IPS-15b (cell line): ENCODE measurements around the gene MRPL34.
A peak's percentile ranks its signal among the peaks of the same experiment; 100 is the strongest.
"Not testable (repeated sequence)": the region's sequence is repeated elsewhere in the genome, so short reads cannot be mapped to it uniquely, and the experiment has no call there.

Experiments
- H3K27me3 ChIP-seq: one replicate; pipeline ENCODE4 v1.6.1; 2013; ENCODE audit warnings: low read length; ENCODE audit not compliant: control insufficient read depth, insufficient read depth
- H3K36me3 ChIP-seq: one replicate; pipeline ENCODE4 v1.6.1; 2013; ENCODE audit warnings: low read length; ENCODE audit not compliant: control insufficient read depth, insufficient read depth
- H3K4me1 ChIP-seq: one replicate; pipeline ENCODE4 v1.6.1; 2013; ENCODE audit warnings: mild to moderate bottlenecking, low read length; ENCODE audit not compliant: control insufficient read depth, insufficient read depth
- H3K4me3 ChIP-seq: one replicate; pipeline ENCODE4 v1.5.1; 2013; ENCODE audit warnings: low read depth, low read length
- H3K9ac ChIP-seq: one replicate; pipeline ENCODE4 v1.6.1; 2013; ENCODE audit warnings: low read depth, mild to moderate bottlenecking, low read length
- H3K9me3 ChIP-seq: one replicate; pipeline ENCODE4 v1.6.1; 2013; ENCODE audit warnings: mild to moderate bottlenecking, low read length; ENCODE audit not compliant: control insufficient read depth, insufficient read depth

Gene MRPL34

DNA sequence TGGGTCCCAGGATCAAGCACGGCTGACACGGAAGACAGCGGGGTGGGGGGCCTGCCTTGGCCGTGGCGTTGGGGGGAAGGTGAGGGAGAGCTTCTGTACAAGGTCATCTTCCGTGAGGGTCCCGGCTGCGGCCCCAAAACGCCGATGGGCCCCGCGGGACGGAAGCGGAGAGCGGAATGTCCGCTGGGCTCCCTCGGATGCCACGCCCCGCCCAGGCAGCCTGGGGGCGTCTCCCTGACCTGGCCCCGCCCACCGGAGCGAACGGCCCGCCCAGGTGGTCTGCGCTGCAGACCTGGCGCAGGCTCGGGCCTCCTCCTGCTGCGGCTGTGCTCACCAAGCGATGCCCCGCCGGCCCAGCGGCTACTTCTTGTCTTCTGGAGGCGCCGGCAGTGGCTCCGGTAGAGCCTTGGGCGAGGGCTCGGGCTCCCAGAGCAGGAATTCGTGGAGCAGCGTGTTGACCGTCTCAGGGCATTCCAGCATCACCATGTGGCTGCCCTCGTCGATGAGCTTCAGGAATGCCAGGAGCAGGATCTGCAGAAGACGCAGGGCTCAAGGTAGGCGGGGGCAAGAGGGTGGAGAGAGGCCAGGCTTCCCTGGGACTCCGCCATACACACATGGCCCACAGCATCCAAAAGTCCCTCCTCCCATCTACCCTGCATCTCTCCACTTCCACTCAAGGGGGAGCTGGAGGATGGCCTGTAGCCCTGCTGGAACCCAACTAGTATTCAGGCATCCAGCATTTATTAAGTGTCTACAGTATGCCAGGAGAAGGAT, 13.2 kb upstream of the MRPL34 start:
- H3K27me3 ChIP-seq: no peaks in the 10 kb centered on the region
- peak overlapping the region; percentile 37 for H3K9ac ChIP-seq
- H3K9me3 ChIP-seq: no peaks in the 10 kb centered on the region
- H3K4me3 ChIP-seq: peak overlapping the region; percentile 78
- H3K36me3 ChIP-seq: peaks cover 7% of the 10 kb centered on the region
- peaks cover 2% of the 10 kb centered on the region for H3K4me1 ChIP-seq

DNA sequence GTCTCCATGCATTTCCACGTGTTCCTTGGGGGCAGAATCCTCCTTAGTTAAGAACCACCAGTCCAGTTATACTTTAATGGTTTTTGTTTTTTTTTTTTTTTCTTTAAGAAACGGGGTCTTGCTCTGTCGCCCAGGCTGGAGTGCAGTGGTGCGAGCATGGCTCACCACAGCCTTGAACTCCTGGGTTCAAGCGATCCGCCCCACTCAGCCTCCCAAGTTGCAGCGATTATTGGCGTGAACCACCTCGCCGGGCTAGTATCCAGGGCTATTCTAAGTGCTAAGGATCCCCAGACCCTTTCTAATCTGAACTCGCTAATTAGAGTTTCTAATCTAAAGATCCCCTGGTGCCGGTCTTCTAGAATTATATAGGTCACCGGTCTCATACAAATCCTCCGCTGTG, 12.1 kb upstream of the MRPL34 start:
- H3K27me3 ChIP-seq: no peaks in the 10 kb centered on the region
- H3K9ac ChIP-seq: no peak overlapping the region
- no peaks in the 10 kb centered on the region for H3K9me3 ChIP-seq
- peak overlapping the region; percentile 45 for H3K4me3 ChIP-seq
- H3K36me3 ChIP-seq: peaks cover 10% of the 10 kb centered on the region
- peaks cover 2% of the 10 kb centered on the region for H3K4me1 ChIP-seq

DNA sequence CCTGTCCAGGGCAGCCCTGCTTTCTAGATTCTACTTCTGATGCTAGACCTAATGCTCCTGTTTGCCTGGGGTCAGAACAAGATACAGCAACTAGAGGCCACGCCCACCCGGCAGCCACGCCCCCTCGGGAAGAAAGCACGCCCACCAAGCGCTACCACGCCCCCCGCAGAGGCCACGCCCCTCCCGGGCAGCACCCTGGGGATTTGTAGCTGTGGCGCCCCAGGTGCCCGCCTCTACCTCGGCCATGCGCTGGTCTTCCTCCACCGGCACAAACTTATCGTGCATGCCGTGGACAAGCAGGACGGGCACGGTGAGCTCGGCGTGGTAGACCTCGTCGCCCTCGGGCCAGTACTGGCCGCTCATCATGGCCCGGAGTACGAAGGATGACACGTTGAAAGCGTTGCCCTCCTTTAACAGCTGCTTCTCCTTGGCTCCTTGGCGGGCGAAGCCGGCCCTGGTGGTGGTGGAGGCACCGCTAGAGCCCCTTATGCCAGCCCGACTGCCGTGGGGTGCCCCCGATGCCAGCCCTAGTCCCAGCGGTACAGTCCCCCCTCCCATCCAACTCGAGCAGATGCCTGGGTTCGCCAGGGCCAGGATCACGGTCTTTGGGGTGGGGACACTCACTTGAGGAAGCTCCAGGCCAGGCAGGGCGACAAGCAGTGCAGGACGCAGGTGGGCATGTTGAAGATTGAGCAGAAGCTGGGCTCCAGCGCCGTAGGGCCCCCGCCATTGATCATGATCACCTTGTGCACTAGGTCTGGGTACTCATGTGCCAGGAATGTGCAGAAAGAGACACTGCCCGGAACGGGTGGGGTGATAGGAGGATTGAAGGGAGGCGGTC, 11.4 kb upstream of the MRPL34 start:
- H3K36me3 ChIP-seq: peaks cover 10% of the 10 kb centered on the region
- peak overlapping the region; percentile 53 for H3K4me3 ChIP-seq
- no peaks in the 10 kb centered on the region for H3K9me3 ChIP-seq
- H3K27me3 ChIP-seq: no peaks in the 10 kb centered on the region
- peaks cover 2% of the 10 kb centered on the region for H3K4me1 ChIP-seq
- H3K9ac ChIP-seq: no peak overlapping the region

DNA sequence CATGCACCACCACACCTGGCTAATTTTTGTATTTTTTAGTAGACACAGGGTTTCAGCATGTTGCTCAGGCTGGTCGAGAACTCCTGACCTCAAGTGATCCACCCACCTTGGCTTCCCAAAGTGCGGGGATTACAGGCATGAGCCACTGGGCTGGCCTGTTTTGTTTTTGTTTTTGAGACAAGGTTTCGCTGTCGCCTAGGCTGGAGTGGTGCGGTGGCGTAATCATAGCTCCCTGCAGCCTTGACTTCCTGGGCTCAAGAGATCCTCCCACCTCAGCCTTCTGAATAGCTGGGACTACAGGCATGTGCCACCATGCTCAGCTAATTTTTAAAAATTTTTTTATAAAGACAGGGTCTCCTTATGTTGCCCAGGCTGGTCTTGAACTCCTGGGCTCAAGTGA, 10.1 kb upstream of the MRPL34 start:
- not testable (repeated sequence) for H3K9ac ChIP-seq, H3K9me3 ChIP-seq, H3K27me3 ChIP-seq, H3K4me1 ChIP-seq, H3K4me3 ChIP-seq
- H3K36me3 ChIP-seq: peaks cover 10% of the 10 kb centered on the region

DNA sequence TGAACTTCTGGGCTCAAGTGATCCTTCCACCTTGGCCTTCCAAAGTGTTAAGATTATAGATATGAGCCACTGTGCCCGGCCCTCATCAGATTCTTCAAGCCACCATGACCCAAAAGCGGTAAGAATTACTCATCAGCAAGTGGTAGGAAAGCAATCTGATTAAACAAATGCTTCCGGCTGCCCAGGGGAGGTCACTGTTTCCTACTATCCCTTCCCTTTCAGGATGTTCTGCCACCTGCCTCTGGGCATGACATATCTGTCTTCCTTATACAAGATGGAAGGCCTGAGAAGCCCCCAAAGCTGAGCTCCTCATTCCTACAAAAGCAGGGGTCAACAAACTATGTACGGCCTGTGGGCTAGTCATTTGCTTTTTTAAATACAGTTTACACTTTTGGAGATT, 9.4 kb upstream of the MRPL34 start:
- no peaks in the 10 kb centered on the region for H3K27me3 ChIP-seq
- H3K4me3 ChIP-seq: no peak overlapping the region
- H3K36me3 ChIP-seq: peaks cover 16% of the 10 kb centered on the region
- no peak overlapping the region for H3K9ac ChIP-seq
- H3K9me3 ChIP-seq: no peaks in the 10 kb centered on the region
- H3K4me1 ChIP-seq: peaks cover 2% of the 10 kb centered on the region

DNA sequence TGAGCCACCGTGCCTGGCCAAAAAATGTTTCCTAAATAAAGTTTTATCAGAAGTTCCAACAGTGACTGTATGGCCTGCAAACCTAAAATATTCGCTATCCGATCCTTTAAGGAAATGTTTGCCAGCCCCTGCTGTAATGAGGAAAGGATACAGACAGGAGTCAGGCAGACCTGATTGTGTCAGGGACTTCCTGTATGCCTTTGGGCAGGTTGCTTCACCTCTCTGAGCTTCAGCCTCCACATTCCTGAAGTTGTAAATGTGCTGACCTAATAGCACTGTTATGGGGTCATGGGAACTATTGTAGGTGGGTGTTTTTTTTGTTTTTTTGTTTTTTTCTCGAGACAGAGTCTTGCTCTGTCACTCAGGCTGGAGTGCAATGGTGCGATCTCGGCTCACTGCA, 8.7 kb upstream of the MRPL34 start:
- Histone ChIP-seq H3K27me3 (no peaks in the 10 kb centered on the region), H3K4me1 (peaks cover 2% of the 10 kb centered on the region), H3K36me3 (peaks cover 17% of the 10 kb centered on the region)

DNA sequence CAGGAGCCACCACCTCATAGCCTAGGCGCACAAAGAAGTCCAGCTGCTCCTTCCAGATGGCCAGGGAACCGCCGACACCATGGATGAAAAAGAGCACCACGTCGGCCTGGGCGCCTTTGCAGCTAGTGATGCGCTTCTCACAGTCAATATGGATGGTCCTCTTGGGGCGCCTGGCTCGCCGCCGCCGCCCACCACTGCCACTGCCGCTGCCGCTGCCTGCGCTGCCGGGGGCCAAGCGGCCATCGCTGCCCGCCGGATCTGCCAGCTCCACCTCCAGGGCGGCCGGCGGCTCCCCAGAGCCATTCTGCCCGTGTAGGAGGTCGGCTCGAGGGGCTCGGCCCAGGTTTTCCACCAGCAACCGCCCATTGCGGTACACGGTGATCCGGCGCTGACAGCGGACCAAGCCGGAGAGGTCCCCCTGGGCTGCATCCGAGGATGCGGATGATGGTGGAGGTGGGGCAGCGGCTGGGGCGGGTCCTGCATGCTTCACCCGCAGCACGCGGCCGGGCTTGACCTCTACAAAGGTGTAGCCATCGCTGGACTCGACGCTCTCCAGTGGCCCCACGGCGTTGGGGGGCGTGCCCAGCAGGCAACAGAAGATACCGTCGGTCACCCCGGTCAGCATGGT, 4.6 kb upstream of the MRPL34 start:
- H3K9me3 ChIP-seq: no peaks in the 10 kb centered on the region
- no peaks in the 10 kb centered on the region for H3K27me3 ChIP-seq
- peaks cover 12% of the 10 kb centered on the region for H3K36me3 ChIP-seq
- H3K9ac ChIP-seq: no peak overlapping the region
- H3K4me1 ChIP-seq: peaks cover 10% of the 10 kb centered on the region
- no peak overlapping the region for H3K4me3 ChIP-seq

More for the DNA sequence above, 8.7 kb upstream of the MRPL34 start:
- H3K4me3 ChIP-seq: no peak overlapping the region
- H3K9me3 ChIP-seq: no peaks in the 10 kb centered on the region
- no peak overlapping the region for H3K9ac ChIP-seq

DNA sequence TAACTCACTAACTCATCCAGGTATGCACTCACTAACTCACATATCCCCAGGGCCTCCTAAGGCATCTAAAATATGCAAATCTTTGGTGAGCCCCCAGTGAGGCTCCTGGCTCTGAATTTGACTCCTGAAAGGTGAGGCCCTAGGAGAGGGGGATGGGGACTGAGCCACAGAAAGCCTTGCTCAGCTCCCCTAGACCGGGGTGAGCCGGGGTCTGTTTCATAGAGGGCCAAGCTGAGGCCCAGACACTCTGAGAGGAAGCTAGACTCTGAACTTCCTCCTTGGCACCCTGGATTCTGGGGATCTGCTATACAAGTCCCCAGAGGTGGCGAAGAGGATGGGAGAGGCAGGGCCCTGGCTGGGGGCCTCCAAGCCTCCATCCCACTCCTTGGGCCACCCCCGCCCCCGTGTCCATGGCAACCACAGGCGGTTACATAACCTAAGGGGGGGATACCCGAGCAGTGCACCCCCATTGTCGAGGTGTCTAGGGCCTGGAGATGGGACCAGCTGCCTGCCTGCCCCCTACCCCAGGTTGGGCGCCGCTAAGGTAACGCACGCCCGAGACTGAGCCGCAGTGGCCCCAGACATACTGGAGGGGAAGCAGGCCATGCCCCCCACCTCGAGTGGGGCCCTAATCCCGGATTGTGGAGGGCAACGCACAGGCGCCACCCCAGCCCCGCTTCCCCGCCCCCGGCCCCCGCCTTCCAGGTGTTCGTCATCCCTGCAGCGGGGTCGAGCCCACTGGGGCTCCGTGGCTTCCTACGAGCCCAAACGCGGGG, 3.1 kb upstream of the MRPL34 start:
- H3K27me3 ChIP-seq: no peaks in the 10 kb centered on the region
- H3K9ac ChIP-seq: no peak overlapping the region
- peaks cover 10% of the 10 kb centered on the region for H3K4me1 ChIP-seq
- no peaks in the 10 kb centered on the region for H3K9me3 ChIP-seq
- peak overlapping the region; percentile 56 for H3K4me3 ChIP-seq
- peaks cover 10% of the 10 kb centered on the region for H3K36me3 ChIP-seq

DNA sequence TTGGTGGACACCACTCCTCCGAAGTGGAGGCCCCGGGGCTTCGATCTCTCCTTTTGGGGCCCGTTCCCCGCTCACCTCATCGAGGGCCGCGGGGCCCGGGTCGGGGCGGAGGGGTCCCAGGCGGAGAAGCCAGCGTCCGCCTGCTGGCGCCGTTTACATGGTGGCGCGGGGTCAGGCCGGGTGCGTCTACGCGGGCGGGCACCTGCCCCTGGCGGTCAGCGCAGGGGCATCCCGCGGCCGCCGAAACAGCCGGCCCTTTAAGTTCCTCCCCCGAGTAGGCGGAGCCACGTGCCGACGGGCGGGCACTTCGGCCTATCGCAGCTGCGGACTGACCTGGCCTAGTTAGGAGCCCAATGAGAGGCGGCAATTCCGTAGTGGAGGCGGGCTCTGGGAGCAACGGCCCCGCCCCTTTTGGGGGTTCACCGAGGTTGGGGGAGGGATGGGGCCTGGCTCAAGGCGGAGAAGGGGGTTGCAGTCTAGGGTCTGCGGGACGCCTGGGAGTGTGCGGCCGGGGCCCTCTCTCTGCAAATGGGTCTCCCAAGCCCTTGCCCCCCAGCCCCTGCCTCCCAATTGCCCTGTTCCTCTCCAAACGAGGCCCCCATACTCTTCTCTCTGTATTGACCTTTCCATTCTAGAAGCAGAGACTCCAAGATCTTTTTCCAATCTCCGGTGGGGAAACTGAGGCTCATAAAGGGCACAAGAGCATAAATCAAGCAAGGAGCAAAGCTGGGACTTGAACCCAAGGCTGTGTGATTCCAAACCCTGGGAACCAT, 2.3 kb upstream of the MRPL34 start, which contains the start of gene ABHD8:
Gene ABHD8 (minus strand): TSS at position 259 of the 773 bp plus-strand sequence. CDS start 1,809 bp downstream, outside the sequence.
- H3K9me3 ChIP-seq: no peaks in the 10 kb centered on the region
- H3K27me3 ChIP-seq: no peaks in the 10 kb centered on the region
- H3K9ac ChIP-seq: no peak within 1 kb of the TSS

DNA sequence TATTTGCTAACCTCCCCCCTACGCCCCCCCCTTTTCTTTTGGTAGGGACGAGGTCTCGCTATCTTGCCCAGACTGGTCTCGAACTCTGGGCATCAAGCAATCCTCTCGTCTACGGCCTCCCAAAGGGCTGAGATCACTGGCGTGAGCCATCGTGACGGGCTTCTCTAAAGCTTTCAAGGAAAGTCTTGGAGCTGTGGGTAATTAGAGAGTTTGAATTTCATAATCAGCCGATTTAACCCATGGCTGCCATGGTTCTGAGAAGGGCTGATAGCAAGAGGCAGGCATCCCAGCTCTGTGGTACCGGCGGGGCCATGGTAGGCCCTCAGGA, 1.8 kb upstream of the MRPL34 start:
- H3K27me3 ChIP-seq: no peaks in the 10 kb centered on the region
- H3K4me3 ChIP-seq: peak overlapping the region; percentile 46
- no peaks in the 10 kb centered on the region for H3K9me3 ChIP-seq
- peaks cover 10% of the 10 kb centered on the region for H3K4me1 ChIP-seq
- H3K36me3 ChIP-seq: peaks cover 7% of the 10 kb centered on the region
- no peak overlapping the region for H3K9ac ChIP-seq

More for the DNA sequence above, 2.3 kb upstream of the MRPL34 start, which contains the start of gene ABHD8:
- H3K36me3 ChIP-seq: peaks cover 7% of the 10 kb centered on the region
- peaks cover 10% of the 10 kb centered on the region for H3K4me1 ChIP-seq
- peak within 1 kb of the TSS; percentile 56 for H3K4me3 ChIP-seq
